Heart right ventricle (tissue), 16 donors: ENCODE results near the gene SLC49A3. TPM values are rescaled to one million over a fixed set of nuclear protein-coding genes. Genes with fewer than 3 reads are reported as not detected.

ENCODE experiments used
- ATAC-seq, 8 donors: fragments of 200-7000 bp; cut with Tn5 transposase; one replicate each; pipeline ENCODE4 v1.9.1; 2020; ENCODE audit warnings: mild to moderate bottlenecking in 8 of 8, moderate library complexity in 8 of 8, moderate number of reproducible peaks in 1 of 8
- DNase-seq, 2 donors: peaks; one replicate each; pipeline ENCODE4 v3.0.0-alpha.2; 2020
- H3K27ac ChIP-seq, 10 donors: fragments of 200-600 bp; sonication (generic) in 2 of 10; one replicate each; pipeline versions ENCODE4 v1.5.0 to v1.8.0; 2020 to 2022; ENCODE audit warnings: mild to moderate bottlenecking in 3 of 10
- H3K27me3 ChIP-seq, 7 donors: fragments of 200-600 bp; one replicate each; pipeline ENCODE4 v1.8.0; 2021 to 2022; ENCODE audit warnings: mild to moderate bottlenecking in 2 of 7
- H3K36me3 ChIP-seq, 9 donors: fragments of 200-600 bp; sonication (generic) in 1 of 9; one replicate each; pipeline versions ENCODE4 v1.5.0 to v1.8.0; 2020 to 2022; ENCODE audit warnings: mild to moderate bottlenecking in 2 of 9
- H3K4me1 ChIP-seq, 9 donors: fragments of 200-600 bp; sonication (generic) in 1 of 9; one replicate each; pipeline versions ENCODE4 v1.5.0 to v1.8.0; 2020 to 2022; ENCODE audit warnings: mild to moderate bottlenecking in 4 of 9
- H3K4me3 ChIP-seq, 10 donors: fragments of 200-600 bp; sonication (generic) in 2 of 10; one replicate each; pipeline versions ENCODE4 v1.5.0 to v1.8.0; 2020 to 2022; ENCODE audit warnings: mild to moderate bottlenecking in 7 of 10, moderate library complexity in 2 of 10
- H3K9me3 ChIP-seq, 11 donors: fragments of 200-600 bp in 10 of 11; sonication (generic) in 2 of 11; one replicate each; pipeline versions ENCODE4 v1.5.0 to v1.8.0; 2013 to 2022; ENCODE audit warnings: mild to moderate bottlenecking in 2 of 11, control low read depth in 1 of 11, moderate library complexity in 1 of 11
- WGBS, 2 donors: extraction: QIAGEN DNeasy Blood & Tissue Kit; methylation state at CpG; one replicate each; pipeline ENCODE4 v1.1.7; 2013; ENCODE audit warnings: inconsistent platforms in 1 of 2; 5-methylcytosine and 5-hydroxymethylcytosine counted together
- intact Hi-C, 10 donors: fragments of 100-400 bp; cut with DNase I; formaldehyde crosslinking; loops; one replicate each; pipeline versions ENCODE4 v1.11.1 to v1.14.2; 2022
- polyA plus RNA-seq, 2 donors: library from polyadenylated mRNA; stranded (reverse); fragments of 200-250 nt; gene quantifications; one replicate each; pipeline ENCODE4 v1.2.3, GENCODE V29; 2013
- total RNA-seq, 10 donors: library from RNA; stranded (reverse); fragmentation: NEBNext Ultra II Directional in 3 of 10; extraction: Animal tissue kit (Norgen Biotek cat#: 25700) in 3 of 10; gene quantifications; one replicate each; pipeline versions ENCODE4 v1.2.1 to v1.2.4, GENCODE V29; 2021 to 2023
- TF ChIP-seq, protein P1 (sequence below), 9 donors: fragments of 200-600 bp; sonication (generic) in 2 of 9; IDR thresholded peaks; one replicate each; pipeline versions ENCODE4 v1.5.0 to v1.8.0; 2021 to 2022; ENCODE audit warnings: antibody characterized with exemption in 9 of 9, mild to moderate bottlenecking in 5 of 9, moderate library complexity in 1 of 9
- donor health status: Arrhythmogenic right ventricular cardiomyopathy.
- donor health status: ischemic (EF 13 %, LVEDD 7.1; RV severe dilation, severe dysfunction).
- donor health status: healthy with polysubstance abuse.
- donor health status: DM: no; HTN: yes; CAD: no.
- donor health status: DM: no; HTN: no; CAD: no.
- donor health status: ischemic (EF 25% LVEDD 6.9; RV normal size, moderate dysfunction).
- donor health status: ischemic (EF 25% LVEDD 5.7; RV mildly dilated, moderate dysfunction).
- donor health status: healthy.
- donor health status: DM: yes; HTN: yes; CAD: no.
- donor health status: Ischemic cardiomyopathy.
- donor health status: ischemic (EF 35%, LVEDD 5.7; RV mildly dilated, moderate dysfunction).
- donor health status: nonischemic (EF 11% LVEDD 7.7; RV severe dilation, severe dysfunction).
- donor health status: DM: yes; HTN: yes; CAD: no.
- donor health status: PGD.
- donor health status: ischemic (EF 29% LVEDD 5.4; RV normal size, mild dysfunction).
- donor health status: nonischemic (EF 23%, LVEDD 6.1; RV moderate dilation, normal function).

SLC49A3 gene
- total and polyA plus RNA-seq, 12 donors = 8.8 to 28.5 (median 12.3) TPM

DNA sequence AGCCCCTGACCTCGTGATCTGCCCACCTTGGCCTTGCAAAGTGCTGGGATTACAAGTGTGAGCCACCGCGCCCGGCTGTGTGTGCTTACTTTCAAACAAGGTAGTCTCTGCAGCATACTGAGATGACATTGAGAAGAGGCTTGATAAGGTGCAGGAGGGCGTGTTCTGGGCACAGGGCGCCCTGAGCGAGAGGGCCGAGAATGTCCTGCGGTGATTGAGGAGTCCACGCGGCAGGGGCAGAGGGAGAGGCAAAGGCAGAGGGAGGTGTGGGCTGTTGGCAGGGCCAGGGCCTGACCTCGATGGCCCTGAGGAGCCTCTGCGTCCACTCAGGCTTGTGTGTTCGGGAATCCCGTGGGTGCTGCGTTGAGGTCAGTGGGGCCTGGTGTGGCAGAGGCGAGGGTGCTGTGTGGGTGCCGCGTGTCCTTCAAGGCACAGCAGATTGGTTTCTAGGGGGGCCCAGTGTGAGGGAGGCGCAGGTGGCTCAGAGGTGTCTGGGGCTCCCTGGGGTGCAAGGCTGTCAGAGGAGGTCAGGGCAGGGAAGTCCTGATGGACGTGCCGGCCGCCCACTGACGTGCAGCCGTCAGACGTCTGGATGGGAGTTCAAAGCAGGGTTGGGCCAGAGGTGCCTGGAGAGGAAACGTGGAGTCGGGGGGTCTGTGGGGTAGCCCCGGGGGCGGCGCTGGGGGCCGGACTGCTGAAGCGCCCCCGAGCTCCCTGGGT, 28.8 kb upstream of the SLC49A3 start:
- H3K27ac ChIP-seq = no peak overlapping the region
- H3K36me3 ChIP-seq = peaks cover 0 to 14% (median 0%) of the 10 kb centered on the region in 9 donors
- no peaks in the 10 kb centered on the region for H3K27me3 ChIP-seq
- peaks cover 3 to 27% (median 19%) of the 10 kb centered on the region in 9 donors for H3K4me1 ChIP-seq
- no peaks in the 10 kb centered on the region for H3K9me3 ChIP-seq
- DNase-seq (peak in 1 of 2 donors; percentile 25), ATAC-seq (peak in 5 of 8 donors; percentile 27 to 60 (median 50))
- WGBS, 2 donors = 74 to 77% methylated on average over 34 of the region's 34 CpGs
- intact Hi-C loops = no loop called here
- TF ChIP-seq, protein P1, sequence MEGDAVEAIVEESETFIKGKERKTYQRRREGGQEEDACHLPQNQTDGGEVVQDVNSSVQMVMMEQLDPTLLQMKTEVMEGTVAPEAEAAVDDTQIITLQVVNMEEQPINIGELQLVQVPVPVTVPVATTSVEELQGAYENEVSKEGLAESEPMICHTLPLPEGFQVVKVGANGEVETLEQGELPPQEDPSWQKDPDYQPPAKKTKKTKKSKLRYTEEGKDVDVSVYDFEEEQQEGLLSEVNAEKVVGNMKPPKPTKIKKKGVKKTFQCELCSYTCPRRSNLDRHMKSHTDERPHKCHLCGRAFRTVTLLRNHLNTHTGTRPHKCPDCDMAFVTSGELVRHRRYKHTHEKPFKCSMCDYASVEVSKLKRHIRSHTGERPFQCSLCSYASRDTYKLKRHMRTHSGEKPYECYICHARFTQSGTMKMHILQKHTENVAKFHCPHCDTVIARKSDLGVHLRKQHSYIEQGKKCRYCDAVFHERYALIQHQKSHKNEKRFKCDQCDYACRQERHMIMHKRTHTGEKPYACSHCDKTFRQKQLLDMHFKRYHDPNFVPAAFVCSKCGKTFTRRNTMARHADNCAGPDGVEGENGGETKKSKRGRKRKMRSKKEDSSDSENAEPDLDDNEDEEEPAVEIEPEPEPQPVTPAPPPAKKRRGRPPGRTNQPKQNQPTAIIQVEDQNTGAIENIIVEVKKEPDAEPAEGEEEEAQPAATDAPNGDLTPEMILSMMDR (IDR thresholded peaks at IDR 0.05) = no peak
- H3K4me3 ChIP-seq = no peak overlapping the region

DNA sequence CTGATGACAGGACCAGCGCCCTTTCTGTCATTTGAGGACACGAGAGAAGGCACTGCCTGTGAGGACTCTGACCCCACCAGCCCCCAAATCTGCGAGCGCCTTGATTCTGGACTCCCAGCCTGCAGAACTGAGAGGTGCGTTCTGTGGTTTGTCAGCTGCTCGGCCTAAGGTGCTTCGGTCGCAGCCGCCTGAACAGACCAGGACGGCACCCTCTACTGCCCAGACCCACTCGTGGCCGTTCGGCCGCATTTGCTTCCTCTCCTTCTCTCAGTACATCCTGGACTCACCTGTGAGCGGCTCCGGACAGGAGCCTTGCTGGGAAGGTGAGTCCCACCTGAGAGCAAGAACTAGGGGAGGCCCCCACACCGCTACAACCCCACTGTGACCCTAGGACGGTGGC, 25.1 kb upstream of the SLC49A3 start:
- TF ChIP-seq, protein P1 (IDR thresholded peaks at IDR 0.05) = no peak
- Histone ChIP-seq H3K36me3 (peaks cover 0 to 8% (median 0%) of the 10 kb centered on the region in 9 donors), H3K9me3 (no peaks in the 10 kb centered on the region), H3K4me1 (peaks cover 0 to 20% (median 7%) of the 10 kb centered on the region in 9 donors), H3K27me3 (no peaks in the 10 kb centered on the region), H3K4me3 (no peak overlapping the region), H3K27ac (no peak overlapping the region)
- DNase-seq = no peak
- WGBS, 2 donors = 88 to 91% methylated on average over 18 of the region's 18 CpGs
- no peak for ATAC-seq
- intact Hi-C loops = no loop called here

DNA sequence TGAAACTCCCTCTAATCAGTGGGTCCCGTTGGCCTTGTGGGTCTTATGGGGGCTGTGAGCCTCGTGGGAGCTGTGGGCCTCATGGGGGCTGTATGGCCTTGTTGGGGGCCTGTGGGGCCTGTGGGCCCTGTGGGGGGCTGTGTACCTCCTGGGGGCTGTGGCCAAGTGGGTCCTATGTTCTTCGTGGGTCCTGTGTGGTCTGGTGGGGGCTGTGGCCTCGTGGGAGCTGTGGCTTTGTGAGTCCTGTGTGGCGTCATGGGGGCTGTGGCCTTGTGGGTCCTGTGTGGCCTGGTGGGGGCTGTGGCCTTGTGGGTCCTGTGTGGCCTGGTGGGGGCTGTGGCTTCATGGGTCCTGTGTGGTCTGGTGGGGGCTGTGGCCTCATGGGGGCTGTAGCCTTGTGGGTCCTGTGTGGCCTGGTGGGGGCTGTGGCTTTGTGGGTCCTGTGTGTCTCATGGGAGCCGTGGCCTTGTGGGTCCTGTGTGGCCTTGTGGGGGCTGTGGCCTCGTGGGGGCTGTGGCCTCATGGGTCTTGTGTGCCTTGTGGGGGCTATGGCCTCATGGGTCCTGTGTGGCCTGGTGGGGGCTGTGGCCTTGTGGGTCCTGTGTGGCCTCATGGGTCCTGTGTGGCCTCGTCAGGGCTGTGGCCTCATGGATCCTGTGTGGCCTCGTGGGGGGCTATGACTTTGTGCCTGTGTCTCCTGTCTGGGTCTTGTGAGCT, 24.1 kb upstream of the SLC49A3 start:
- Histone ChIP-seq H3K36me3 (peaks cover 0 to 8% (median 0%) of the 10 kb centered on the region in 9 donors), H3K27me3 (no peaks in the 10 kb centered on the region), H3K4me3 (no peak overlapping the region), H3K27ac (no peak overlapping the region), H3K9me3 (no peaks in the 10 kb centered on the region), H3K4me1 (peaks cover 2 to 24% (median 16%) of the 10 kb centered on the region in 9 donors)
- intact Hi-C loops = no loop called here
- WGBS, 2 donors = 87 to 92% methylated on average over 9 of the region's 9 CpGs
- TF ChIP-seq, protein P1 (IDR thresholded peaks at IDR 0.05) = no peak
- ATAC-seq (peak in 2 of 8 donors; percentile 8 to 23), DNase-seq (no peak)

DNA sequence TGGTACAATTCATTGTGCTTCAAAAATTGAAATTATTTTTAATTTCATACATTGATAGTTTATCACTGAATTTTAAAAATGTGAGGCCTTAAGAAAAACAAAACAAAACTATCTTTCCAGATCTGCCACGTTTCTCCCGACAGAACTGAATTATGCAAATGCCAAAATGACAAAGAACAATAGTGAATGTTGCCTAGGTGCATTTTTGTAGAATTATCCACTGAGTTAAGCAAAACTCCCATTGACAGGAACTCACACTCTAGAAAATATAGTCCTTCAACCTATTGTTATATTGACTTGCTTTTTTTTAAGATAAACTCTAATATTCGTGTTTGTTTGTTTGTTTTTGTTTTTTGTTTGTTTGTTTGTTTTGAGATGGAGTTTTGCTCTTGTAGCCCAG, 23.1 kb upstream of the SLC49A3 start:
- peaks cover 0 to 8% (median 0%) of the 10 kb centered on the region in 9 donors for H3K36me3 ChIP-seq
- intact Hi-C loops = no loop called here
- peaks cover 5 to 23% (median 15%) of the 10 kb centered on the region in 9 donors for H3K4me1 ChIP-seq
- DNase-seq (no peak), ATAC-seq (no peak)
- no peak overlapping the region for H3K27ac ChIP-seq
- H3K4me3 ChIP-seq = no peak overlapping the region
- H3K27me3 ChIP-seq = no peaks in the 10 kb centered on the region
- H3K9me3 ChIP-seq = no peaks in the 10 kb centered on the region
- TF ChIP-seq, protein P1 (IDR thresholded peaks at IDR 0.05) = no peak
- 68 to 76% methylated on average over 3 of the region's 3 CpGs for WGBS, 2 donors
